AG04449 (cell line): ENCODE data around the gene MARCHF10.

Experiments used
- CTCF ChIA-PET: fragments of 350-600 bp; formaldehyde crosslinking; extraction: SDS; loops from one replicate; lab custom pipeline; 2021; ENCODE audit warnings: antibody characterized with exemption; lab: Yijun Ruan, JAX
- POLR2A ChIA-PET: fragments of 400-600, 350-600 bp; formaldehyde crosslinking; extraction: SDS; loops from one replicate; lab custom pipeline; 2020; ENCODE audit warnings: antibody characterized with exemption, inconsistent platforms; lab: Yijun Ruan, JAX
- DNase-seq: peaks from one replicate; pipeline ENCODE4 v3.0.0-alpha.2; 2010; ENCODE audit warnings: low read depth, low spot score
- H3K4me3 ChIP-seq: 2 replicates; pipeline ENCODE4 v1.5.1; 2011; ENCODE audit warnings: low read depth, mild to moderate bottlenecking, control low read depth, low read length
- TF ChIP-seq, protein P1 (sequence below): IDR thresholded peaks from one replicate; pipeline ENCODE4 v1.5.1; 2011; ENCODE audit warnings: mild to moderate bottlenecking, moderate library complexity, low read length, control low read depth, inconsistent platforms; ENCODE audit not compliant: insufficient read depth; ENCODE audit errors: missing control alignments

Gene MARCHF10, protein sequence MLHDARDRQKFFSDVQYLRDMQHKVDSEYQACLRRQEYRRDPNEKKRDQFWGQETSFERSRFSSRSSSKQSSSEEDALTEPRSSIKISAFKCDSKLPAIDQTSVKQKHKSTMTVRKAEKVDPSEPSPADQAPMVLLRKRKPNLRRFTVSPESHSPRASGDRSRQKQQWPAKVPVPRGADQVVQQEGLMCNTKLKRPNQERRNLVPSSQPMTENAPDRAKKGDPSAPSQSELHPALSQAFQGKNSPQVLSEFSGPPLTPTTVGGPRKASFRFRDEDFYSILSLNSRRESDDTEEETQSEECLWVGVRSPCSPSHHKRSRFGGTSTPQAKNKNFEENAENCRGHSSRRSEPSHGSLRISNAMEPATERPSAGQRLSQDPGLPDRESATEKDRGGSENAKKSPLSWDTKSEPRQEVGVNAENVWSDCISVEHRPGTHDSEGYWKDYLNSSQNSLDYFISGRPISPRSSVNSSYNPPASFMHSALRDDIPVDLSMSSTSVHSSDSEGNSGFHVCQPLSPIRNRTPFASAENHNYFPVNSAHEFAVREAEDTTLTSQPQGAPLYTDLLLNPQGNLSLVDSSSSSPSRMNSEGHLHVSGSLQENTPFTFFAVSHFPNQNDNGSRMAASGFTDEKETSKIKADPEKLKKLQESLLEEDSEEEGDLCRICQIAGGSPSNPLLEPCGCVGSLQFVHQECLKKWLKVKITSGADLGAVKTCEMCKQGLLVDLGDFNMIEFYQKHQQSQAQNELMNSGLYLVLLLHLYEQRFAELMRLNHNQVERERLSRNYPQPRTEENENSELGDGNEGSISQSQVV

DNA sequence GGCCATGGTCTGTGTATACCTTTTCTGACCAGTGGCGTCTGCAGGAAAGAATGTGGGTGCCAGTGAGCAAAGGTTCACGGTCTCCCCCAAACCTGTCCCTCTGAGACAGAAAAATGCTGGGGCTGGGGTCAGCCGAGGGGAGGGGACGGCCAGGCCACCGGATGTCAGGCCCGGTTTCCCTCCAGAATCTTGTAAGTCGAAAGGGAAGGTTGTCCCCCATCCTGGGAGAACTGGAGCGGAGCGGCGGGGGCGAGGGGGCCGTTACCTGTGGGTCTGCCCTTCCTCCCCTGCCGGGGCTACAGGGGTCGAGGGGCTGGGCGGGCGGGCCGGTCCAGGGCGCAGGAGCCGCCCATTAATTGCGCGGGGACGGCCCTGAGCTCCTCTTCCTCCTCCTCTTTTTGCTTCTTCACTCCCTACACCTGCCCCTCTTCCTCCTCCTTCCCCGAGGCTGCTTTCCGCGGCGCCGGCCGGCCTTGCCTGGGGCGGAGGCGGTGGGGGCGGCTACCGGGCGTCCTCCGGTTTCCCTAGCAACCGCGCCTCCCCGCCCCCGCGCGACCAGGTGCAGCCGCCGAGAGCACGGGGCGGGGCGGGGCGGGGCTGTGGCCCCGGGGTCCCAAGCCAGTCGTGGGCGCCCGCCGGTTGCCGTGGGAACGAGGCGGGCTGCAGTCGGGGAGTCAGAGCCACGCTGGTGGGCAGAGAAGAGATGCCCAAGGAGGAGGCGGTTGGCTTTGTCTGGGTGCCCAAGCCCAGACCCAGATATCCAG, at the start of gene MARCHF10:
MARCHF10 (minus strand) TSS at position 503 of the 764 bp plus-strand sequence. CDS start 6,579 bp downstream, outside the sequence.
- CTCF ChIA-PET: interaction anchor here (0.6 kb wide), 1 partner anchor 1171 kb away, joined by 3 read pairs; no protein-coding TSS in a partner anchor
- TF ChIP-seq, protein P1, sequence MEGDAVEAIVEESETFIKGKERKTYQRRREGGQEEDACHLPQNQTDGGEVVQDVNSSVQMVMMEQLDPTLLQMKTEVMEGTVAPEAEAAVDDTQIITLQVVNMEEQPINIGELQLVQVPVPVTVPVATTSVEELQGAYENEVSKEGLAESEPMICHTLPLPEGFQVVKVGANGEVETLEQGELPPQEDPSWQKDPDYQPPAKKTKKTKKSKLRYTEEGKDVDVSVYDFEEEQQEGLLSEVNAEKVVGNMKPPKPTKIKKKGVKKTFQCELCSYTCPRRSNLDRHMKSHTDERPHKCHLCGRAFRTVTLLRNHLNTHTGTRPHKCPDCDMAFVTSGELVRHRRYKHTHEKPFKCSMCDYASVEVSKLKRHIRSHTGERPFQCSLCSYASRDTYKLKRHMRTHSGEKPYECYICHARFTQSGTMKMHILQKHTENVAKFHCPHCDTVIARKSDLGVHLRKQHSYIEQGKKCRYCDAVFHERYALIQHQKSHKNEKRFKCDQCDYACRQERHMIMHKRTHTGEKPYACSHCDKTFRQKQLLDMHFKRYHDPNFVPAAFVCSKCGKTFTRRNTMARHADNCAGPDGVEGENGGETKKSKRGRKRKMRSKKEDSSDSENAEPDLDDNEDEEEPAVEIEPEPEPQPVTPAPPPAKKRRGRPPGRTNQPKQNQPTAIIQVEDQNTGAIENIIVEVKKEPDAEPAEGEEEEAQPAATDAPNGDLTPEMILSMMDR: no peak
- no peak for DNase-seq
- POLR2A ChIA-PET: no interaction called here
- H3K4me3 ChIP-seq: no peak within 1 kb of the TSS; the same call in 1 of the 2 replicates

DNA sequence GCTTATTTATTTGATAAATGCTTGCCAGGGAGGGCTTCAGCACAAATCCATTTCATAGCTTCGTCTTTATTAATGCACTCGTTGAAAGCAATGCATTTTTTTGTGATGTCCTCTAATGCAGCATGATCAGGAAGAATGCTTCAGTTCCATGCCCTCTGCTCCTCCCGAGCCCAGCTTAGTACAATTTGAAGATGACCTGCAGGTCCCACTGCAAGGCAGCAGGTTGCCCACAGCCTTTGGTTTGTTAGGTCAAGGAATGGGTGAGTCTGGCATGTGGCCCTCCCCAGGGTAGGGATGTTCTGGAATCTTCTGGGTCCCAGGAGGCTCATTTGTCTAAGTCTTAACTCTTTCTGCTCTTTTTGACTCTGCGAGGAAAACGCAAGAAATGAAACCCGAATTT, 49.4 kb upstream of the MARCHF10 start:
- no peak overlapping the region for H3K4me3 ChIP-seq
- CTCF ChIA-PET: no interaction called here

DNA sequence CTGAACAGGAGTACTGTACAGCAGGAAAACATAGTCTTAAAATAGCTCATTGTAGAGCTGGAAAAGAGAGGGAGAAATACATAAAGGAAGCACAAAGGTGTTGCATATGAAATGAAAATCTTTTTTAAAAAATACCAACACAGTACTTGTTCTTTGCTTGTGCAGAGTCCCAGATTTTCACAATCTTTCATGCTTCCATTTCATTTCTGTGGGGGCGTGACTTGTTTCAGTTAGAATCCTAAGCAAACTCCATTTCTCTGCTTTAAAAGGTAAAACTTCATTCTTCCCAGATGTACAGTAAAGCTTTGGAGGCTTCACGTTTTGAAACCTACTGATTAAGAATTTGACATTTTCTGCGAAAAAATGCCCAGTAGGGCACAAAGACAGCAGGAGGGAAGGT, 48.5 kb upstream of the MARCHF10 start:
- ChIA-PET CTCF (no interaction called here), POLR2A (no interaction called here)
- TF ChIP-seq, protein P1: no peak
- H3K4me3 ChIP-seq: no peak overlapping the region
- no peak for DNase-seq

More for the DNA sequence above, 49.4 kb upstream of the MARCHF10 start:
- DNase-seq: no peak
- POLR2A ChIA-PET: no interaction called here
- TF ChIP-seq, protein P1: no peak

DNA sequence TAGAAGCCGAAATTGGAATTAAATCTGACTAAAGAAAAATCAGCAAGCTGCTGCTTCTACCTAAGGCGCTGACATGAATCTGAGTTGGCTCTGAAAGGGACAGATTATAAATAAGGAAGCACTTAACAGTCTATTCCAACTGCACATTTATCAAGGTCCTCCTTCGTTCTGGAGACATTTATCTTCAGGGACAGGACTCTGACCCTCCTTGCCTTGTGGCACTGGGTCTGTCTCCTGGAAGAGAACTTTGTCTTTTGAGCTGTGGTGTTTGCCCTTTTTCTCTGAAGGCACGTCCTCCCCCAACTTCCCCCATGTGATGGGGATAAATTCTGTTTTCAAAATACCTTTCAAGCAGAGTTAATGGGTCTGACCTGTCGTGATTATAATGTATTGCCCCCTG, 47.0 kb upstream of the MARCHF10 start:
- POLR2A ChIA-PET: interaction anchor here (0.6 kb wide), 1 partner anchor 40 kb away, joined by 3 read pairs; no protein-coding TSS in a partner anchor
- no peak for DNase-seq
- CTCF ChIA-PET: no interaction called here
- H3K4me3 ChIP-seq: no peak overlapping the region
- TF ChIP-seq, protein P1: no peak

DNA sequence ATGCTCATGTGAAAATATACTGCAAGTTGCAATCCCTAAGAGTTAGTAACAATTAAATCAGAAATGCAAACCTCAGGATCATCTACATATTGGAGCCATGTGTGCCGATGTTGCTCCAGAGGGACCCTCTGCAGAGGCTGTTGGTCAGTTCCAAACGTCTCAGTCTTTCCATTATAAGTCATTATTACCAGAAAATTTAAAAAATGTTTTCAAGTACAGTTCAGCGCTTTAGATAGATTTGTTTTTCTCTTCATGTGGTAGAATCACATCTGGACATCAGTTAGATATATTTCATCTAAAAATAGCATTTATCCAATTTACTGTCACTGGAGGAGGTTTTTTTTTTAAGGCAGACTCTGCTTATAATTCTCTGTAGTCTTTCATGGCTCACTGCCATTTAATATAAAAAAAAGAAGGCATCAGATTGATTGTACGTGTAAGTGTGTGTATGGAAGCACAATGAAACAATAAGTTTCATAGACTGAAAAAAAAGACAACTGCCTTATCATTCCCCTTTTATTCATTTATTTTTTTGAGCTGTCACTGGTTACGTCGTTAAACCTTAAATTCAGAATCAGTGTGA, 46.1 kb upstream of the MARCHF10 start:
- DNase-seq: no peak
- CTCF ChIA-PET: no interaction called here
- no peak overlapping the region for H3K4me3 ChIP-seq
- POLR2A ChIA-PET: no interaction called here
- TF ChIP-seq, protein P1: no peak
